Karpas-422 (cell line): ENCODE results near the gene PEX26. TPM values are rescaled to one million over a fixed set of nuclear protein-coding genes. Genes with fewer than 3 reads are reported as not detected.

Experiments
- DNase-seq: peaks from one replicate; pipeline ENCODE4 v3.0.0-alpha.2; 2015
- H2AFZ ChIP-seq: fragments of 200-600 bp; sonication (generic); 2 replicates; pipeline ENCODE4 v1.6.1; 2014; ENCODE audit warnings: antibody characterized with exemption, low read length, mixed read lengths
- H3K27ac ChIP-seq: fragments of 200-600 bp; sonication (generic); 2 replicates; pipeline ENCODE4 v1.5.1; 2014; ENCODE audit warnings: mild to moderate bottlenecking, low read length, moderate library complexity
- H3K27me3 ChIP-seq: fragments of 200-600 bp; sonication (generic); 2 replicates; pipeline ENCODE4 v1.6.1; 2014; ENCODE audit warnings: low read length, mixed read lengths
- H3K36me3 ChIP-seq: fragments of 200-600 bp; sonication (generic); 2 replicates; pipeline ENCODE4 v1.6.1; 2014; ENCODE audit warnings: low read length, mixed read lengths; ENCODE audit not compliant: insufficient read depth
- H3K4me1 ChIP-seq: fragments of 200-600 bp; sonication (generic); 2 replicates; pipeline ENCODE4 v1.6.1; 2014; ENCODE audit warnings: mild to moderate bottlenecking, low read length, mixed read lengths
- H3K4me2 ChIP-seq: fragments of 200-600 bp; sonication (generic); 2 replicates; pipeline ENCODE4 v1.6.1; 2014; ENCODE audit warnings: low read length, low read depth, mild to moderate bottlenecking; ENCODE audit not compliant: poor library complexity, severe bottlenecking
- H3K4me3 ChIP-seq: fragments of 200-600 bp; sonication (generic); 2 replicates; pipeline ENCODE4 v1.5.1; 2014; ENCODE audit warnings: mild to moderate bottlenecking, antibody characterized with exemption, low read length, mixed read lengths
- H3K79me2 ChIP-seq: fragments of 200-600 bp; sonication (generic); 2 replicates; pipeline ENCODE4 v1.6.1; 2014; ENCODE audit warnings: mild to moderate bottlenecking, low read length, mixed read lengths
- H3K9ac ChIP-seq: fragments of 200-600 bp; sonication (generic); 2 replicates; pipeline ENCODE4 v1.6.0; 2014; ENCODE audit warnings: low read length
- H3K9me2 ChIP-seq: fragments of 200-600 bp; sonication (generic), shearing (Covaris generic); replicated peaks from 2 replicates; pipeline ENCODE4 v1.6.0; 2014; ENCODE audit warnings: mild to moderate bottlenecking, low read length, moderate library complexity; ENCODE audit not compliant: insufficient read depth
- H3K9me3 ChIP-seq: fragments of 300-700, 200-600 bp; sonication (generic); 2 replicates; pipeline ENCODE4 v1.6.1; 2014; ENCODE audit warnings: low read length, mixed read lengths
- H4K20me1 ChIP-seq: fragments of 200-600 bp; sonication (generic); 2 replicates; pipeline ENCODE4 v1.6.1; 2014; ENCODE audit warnings: mild to moderate bottlenecking, antibody characterized with exemption, low read length, low read depth; ENCODE audit not compliant: insufficient read depth
- total RNA-seq: library from RNA; depleted of rRNA; stranded (reverse); fragments of >200 nt; shearing (Covaris generic); gene quantifications from 2 replicates; pipeline ENCODE4 v1.2.3, GENCODE V29; 2014; ENCODE audit warnings: low replicate concordance

PEX26 gene
- total RNA-seq, 1 experiment from 2014 or later: 22.4 TPM

DNA sequence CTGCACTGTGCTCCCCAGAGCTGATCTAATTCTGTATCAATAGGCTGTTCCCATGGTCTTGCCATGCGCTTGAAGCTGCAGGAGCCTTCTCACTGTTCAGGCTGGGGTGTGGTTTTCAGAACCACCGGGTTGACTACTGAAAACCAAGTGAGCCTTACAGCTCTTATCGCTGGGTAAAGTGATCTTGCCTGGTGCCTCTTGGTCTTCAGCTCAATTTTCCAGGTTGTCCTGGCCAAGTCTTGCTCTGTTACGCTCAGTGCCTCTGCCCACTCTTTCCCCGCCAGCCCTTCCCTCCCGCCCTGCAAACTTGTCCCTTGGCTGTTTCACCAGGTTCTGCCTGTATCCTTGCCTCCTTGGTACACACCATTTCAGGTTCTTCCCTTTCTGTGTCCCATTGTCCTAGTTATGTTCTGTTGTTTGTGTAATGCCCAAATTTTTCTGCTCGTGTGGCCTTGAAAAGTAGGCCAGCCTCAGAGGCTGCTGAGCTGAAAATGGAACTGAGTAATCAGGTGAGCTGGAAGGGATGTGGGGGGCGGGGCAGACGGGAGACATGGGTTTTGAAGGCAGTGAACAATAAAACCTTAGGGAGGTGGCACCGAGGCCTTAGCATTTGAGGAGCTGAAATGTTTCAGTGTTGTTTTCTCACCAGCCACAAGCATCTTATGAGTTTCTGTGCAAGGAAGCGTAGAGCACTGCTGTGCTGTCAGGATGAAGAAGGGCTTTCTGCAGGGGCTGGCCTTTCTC, 11.2 kb downstream of the PEX26 start:
- H3K79me2 ChIP-seq: peaks cover under 1% of the 10 kb centered on the region; the same call in 1 of the 2 replicates

DNA sequence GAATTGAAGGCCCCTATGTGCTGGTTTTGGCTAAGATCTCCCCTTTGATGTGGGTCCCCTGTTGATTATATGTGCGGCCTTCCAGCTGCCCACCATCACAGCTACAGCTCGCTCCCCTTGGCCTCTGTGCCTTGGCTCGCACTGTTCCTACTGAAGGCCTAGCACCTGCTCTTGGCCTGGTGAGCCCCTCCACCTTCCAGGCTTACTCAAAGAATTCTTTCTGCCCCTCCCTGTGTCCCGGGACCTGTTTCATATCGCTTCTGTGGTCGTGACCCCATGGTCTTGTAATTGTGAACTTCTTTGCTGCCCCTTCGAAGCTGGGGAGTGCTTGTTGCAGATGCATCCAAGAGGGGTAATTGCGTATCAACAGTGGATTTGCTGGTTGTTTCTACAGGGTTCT, 12.5 kb downstream of the PEX26 start:
- no peak overlapping the region for H3K27ac ChIP-seq
- DNase-seq: no peak

More for the DNA sequence above, 11.2 kb downstream of the PEX26 start:
- Histone ChIP-seq H3K4me3 (no peak overlapping the region), H3K9me3 (no peaks in the 10 kb centered on the region), H3K9me2 (no peaks in the 10 kb centered on the region), H3K4me1 (no peaks in the 10 kb centered on the region), H3K4me2 (no peak overlapping the region), H3K27ac (no peak overlapping the region), H4K20me1 (no peaks in the 10 kb centered on the region), H2AFZ (no peak overlapping the region), H3K9ac (no peak overlapping the region), H3K36me3 (peaks cover 23% of the 10 kb centered on the region), H3K27me3 (no peaks in the 10 kb centered on the region)
- no peak for DNase-seq

DNA sequence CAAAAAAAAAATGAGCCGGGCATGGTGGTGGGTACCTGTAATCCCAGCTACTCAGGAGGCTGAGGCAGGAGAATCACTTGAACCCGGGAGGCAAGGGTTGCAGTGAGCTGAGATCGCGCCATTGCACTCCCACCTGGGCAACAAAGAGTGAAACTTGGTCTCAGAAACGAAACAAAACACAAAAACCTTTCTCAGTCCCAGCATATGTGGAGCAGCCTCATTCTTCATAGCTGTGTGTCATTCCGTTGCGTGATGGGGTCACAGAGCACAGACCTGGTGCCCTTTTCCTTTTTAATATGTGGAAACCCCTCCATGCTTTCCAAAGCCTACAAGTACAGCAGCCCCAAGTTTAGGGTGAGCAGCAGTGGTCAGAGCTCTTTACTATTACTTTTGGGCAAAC, 13.7 kb downstream of the PEX26 start:
- Histone ChIP-seq H3K9ac (no peak overlapping the region), H3K79me2 (no peaks in the 10 kb centered on the region), H3K27me3 (no peaks in the 10 kb centered on the region), H3K4me3 (no peak overlapping the region), H3K4me1 (no peaks in the 10 kb centered on the region), H3K4me2 (no peak overlapping the region), H3K27ac (no peak overlapping the region), H3K9me2 (no peaks in the 10 kb centered on the region), H3K9me3 (no peaks in the 10 kb centered on the region), H4K20me1 (no peaks in the 10 kb centered on the region), H2AFZ (no peak overlapping the region), H3K36me3 (peaks cover 14% of the 10 kb centered on the region)
- no peak for DNase-seq

More for the DNA sequence above, 12.5 kb downstream of the PEX26 start:
- H3K4me1 ChIP-seq: no peaks in the 10 kb centered on the region
- no peaks in the 10 kb centered on the region for H3K79me2 ChIP-seq
- H3K9me2 ChIP-seq: no peaks in the 10 kb centered on the region
- H3K4me2 ChIP-seq: no peak overlapping the region
- H2AFZ ChIP-seq: no peak overlapping the region
- peaks cover 19% of the 10 kb centered on the region for H3K36me3 ChIP-seq
- H4K20me1 ChIP-seq: no peaks in the 10 kb centered on the region
- H3K27me3 ChIP-seq: no peaks in the 10 kb centered on the region
- H3K9me3 ChIP-seq: no peaks in the 10 kb centered on the region
- no peak overlapping the region for H3K9ac ChIP-seq
- H3K4me3 ChIP-seq: no peak overlapping the region

DNA sequence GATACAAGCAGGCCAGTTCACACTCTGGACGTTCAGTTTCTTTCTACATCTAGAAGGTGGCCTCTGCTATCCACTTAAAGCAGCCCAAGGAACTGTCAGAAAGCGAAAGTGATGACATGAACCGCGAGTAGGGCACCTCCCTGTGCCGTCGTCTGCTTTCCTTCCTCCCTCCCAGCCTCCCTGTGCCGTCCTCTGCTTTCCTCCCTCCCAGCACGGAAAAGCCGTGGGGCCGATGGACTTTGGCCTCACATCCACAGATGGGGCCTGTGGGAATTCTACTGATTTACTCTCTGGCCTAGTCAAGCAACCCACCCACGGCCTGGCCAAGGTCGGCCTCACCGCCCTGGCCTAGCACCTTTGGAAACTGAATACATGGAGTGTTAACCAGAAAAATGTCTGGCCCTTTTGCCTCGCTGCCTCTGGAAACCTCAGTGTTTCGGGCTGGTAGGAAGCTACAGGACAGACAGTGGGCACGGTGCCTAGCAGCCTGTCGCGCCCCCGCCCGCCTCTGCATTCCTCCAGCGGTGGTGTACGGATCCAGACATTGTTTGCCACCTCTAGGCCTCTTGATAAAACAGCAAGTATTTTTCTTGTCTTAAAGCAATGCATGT, 14.2 kb downstream of the PEX26 start:
- H3K4me1 ChIP-seq: no peaks in the 10 kb centered on the region
- no peak overlapping the region for H3K9ac ChIP-seq
- H3K36me3 ChIP-seq: peaks cover 13% of the 10 kb centered on the region

DNA sequence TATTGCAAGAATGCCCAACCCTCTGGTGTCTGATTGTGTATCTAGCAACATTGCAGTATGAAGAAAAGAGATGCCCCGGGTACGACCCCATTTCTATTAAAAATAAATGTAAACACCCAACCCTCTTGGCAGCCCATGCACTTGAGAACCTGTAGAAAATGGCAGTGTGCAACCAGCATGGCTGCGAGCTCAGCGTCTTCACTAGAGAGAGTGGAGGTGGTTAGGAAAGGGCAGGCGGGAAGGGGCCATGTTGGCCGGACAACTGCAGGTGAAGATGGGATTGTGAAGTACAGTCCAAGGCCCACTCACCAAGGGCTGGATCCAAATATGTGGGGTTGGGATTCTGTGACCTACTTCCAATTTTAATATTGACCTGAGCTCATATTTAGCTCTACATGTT, 15.9 kb downstream of the PEX26 start:
- Histone ChIP-seq H4K20me1 (no peaks in the 10 kb centered on the region), H3K4me3 (no peak overlapping the region), H3K27me3 (no peaks in the 10 kb centered on the region), H3K9me2 (no peaks in the 10 kb centered on the region), H3K9me3 (no peaks in the 10 kb centered on the region), H3K79me2 (no peaks in the 10 kb centered on the region), H3K9ac (no peak overlapping the region), H3K36me3 (peaks cover 10% of the 10 kb centered on the region), H3K27ac (no peak overlapping the region), H2AFZ (no peak overlapping the region), H3K4me1 (peaks cover 5% of the 10 kb centered on the region), H3K4me2 (no peak overlapping the region)
- DNase-seq: no peak

More for the DNA sequence above, 14.2 kb downstream of the PEX26 start:
- H3K4me2 ChIP-seq: no peak overlapping the region
- no peak for DNase-seq
- H3K79me2 ChIP-seq: no peaks in the 10 kb centered on the region
- H3K4me3 ChIP-seq: no peak overlapping the region
- no peaks in the 10 kb centered on the region for H4K20me1 ChIP-seq
- H3K9me2 ChIP-seq: no peaks in the 10 kb centered on the region
- H3K9me3 ChIP-seq: no peaks in the 10 kb centered on the region
- no peak overlapping the region for H3K27ac ChIP-seq
- H3K27me3 ChIP-seq: no peaks in the 10 kb centered on the region
- no peak overlapping the region for H2AFZ ChIP-seq

DNA sequence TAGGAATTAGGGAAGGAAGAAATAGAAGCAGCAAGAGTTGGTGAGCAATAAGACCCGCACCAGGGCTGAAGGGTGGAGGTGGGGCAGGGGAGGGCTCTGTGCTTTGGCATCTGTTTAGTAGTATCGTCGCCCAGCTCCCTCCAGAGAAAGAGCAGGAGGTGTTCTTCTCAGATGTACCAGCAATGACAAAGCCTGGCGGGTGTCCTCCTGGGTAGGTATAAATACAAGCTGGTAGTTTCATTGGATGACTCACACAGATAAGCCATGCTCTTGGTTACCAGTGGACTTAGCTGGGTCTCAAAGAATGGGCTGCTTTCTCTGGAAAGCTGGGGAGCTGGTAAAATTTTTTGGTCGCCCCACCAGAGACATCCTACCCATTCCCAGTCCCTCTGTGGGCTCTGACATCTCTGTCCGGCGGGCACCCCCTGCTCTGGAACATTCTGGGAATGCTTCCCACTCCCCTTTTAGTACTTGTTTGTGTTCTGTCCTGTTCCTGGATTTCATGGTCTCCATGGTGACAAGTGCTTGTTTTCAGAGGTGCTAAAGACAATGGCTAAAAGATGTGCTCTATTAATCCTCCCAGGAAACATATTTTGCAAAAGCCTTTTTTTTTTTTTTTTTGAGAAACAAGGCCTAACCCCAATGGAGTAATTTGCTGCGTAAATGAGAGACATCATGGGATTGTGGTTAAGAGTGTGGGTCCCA, 17.5 kb downstream of the PEX26 start:
- Histone ChIP-seq H3K4me3 (no peak overlapping the region), H3K4me1 (peaks cover 5% of the 10 kb centered on the region), H3K9me2 (no peaks in the 10 kb centered on the region), H2AFZ (no peak overlapping the region), H3K9me3 (no peaks in the 10 kb centered on the region), H3K79me2 (no peaks in the 10 kb centered on the region), H3K27ac (no peak overlapping the region), H3K4me2 (no peak overlapping the region), H3K9ac (no peak overlapping the region), H4K20me1 (no peaks in the 10 kb centered on the region), H3K36me3 (peaks cover 9% of the 10 kb centered on the region), H3K27me3 (no peaks in the 10 kb centered on the region)
- no peak for DNase-seq

DNA sequence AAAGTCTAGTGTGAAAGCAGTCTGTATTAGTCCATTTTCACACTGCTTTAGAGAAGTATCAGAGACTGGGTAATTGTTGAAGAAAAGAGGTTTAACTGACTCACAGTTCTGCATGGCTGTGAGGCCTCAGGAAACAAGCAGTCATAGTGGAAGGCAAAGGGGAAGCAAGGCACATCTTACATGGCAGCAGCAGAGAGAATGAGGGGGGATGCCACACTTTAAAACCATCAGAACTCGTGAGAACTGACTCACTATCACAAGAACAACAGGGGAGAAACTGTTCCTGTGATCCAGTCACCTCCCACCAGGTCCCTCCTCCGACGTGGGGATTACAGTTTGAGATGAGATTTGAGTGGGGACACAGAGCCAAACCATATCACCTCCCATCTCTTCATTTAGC, 19.0 kb downstream of the PEX26 start:
- no peaks in the 10 kb centered on the region for H3K27me3 ChIP-seq
- no peak for DNase-seq
- no peak overlapping the region for H3K27ac ChIP-seq
- H3K4me3 ChIP-seq: no peak overlapping the region
- H4K20me1 ChIP-seq: no peaks in the 10 kb centered on the region
- H3K9me2 ChIP-seq: no peaks in the 10 kb centered on the region
- no peaks in the 10 kb centered on the region for H3K9me3 ChIP-seq
- no peaks in the 10 kb centered on the region for H3K79me2 ChIP-seq
- no peak overlapping the region for H3K4me2 ChIP-seq
- H3K36me3 ChIP-seq: peaks cover 7% of the 10 kb centered on the region; the same call in 1 of the 2 replicates
- no peak overlapping the region for H2AFZ ChIP-seq
- H3K9ac ChIP-seq: no peak overlapping the region
- H3K4me1 ChIP-seq: peaks cover 5% of the 10 kb centered on the region

DNA sequence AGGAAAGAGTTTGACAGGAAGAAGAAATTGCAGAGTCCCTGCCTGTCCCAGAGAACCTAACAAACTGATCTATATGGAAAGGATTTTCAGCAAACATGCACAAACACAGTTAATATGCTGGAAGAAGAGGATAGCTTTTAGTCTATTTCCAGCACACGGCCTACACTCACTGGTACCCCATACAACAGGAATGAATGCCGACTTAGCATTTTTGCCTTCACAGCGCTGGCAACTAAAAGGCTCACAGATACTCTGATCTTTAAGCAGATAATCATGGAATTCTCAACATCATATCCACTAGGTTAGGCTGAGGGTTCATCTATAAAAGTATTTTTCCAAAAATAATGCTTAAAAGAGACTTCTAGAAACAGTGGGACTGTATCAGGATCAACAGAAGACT, 23.0 kb downstream of the PEX26 start:
- H3K4me3 ChIP-seq: no peak overlapping the region
- H3K9me3 ChIP-seq: peaks cover 3% of the 10 kb centered on the region
- H3K4me1 ChIP-seq: peaks cover 5% of the 10 kb centered on the region
- no peak overlapping the region for H2AFZ ChIP-seq
- no peaks in the 10 kb centered on the region for H3K9me2 ChIP-seq
- no peaks in the 10 kb centered on the region for H4K20me1 ChIP-seq
- no peak for DNase-seq
- no peak overlapping the region for H3K27ac ChIP-seq
- no peak overlapping the region for H3K4me2 ChIP-seq
- H3K36me3 ChIP-seq: peaks cover under 1% of the 10 kb centered on the region; the same call in 1 of the 2 replicates
- H3K79me2 ChIP-seq: no peaks in the 10 kb centered on the region
- H3K27me3 ChIP-seq: no peaks in the 10 kb centered on the region
- no peak overlapping the region for H3K9ac ChIP-seq
